HepG2 (cell line): ENCODE data around the gene ROBO3. TPM values are rescaled to one million over a fixed set of nuclear protein-coding genes. Genes with fewer than 3 reads are reported as not detected.

Experiments used
- CEBPB ChIP-seq: IDR thresholded peaks from 2 replicates; pipeline ENCODE4 v1.6.1; 2011; ENCODE audit warnings: low read depth, low read length, improper control_type of control experiment, borderline replicate concordance
- GLI4 ChIP-seq: sonication (generic); formaldehyde crosslinking; IDR thresholded peaks from 2 replicates; pipeline ENCODE4 v1.5.1; 2020; ENCODE audit warnings: missing genetic modification reagents, mild to moderate bottlenecking, moderate library complexity, borderline replicate concordance
- HHEX ChIP-seq: IDR thresholded peaks from 2 replicates; pipeline ENCODE4 v1.6.1; 2016; ENCODE audit warnings: control low read depth
- KDM5A ChIP-seq: fragments of 200-600 bp; sonication (generic); IDR thresholded peaks from 2 replicates; pipeline ENCODE4 v1.7.0; 2018; ENCODE audit warnings: antibody characterized with exemption, mild to moderate bottlenecking, low read length, borderline replicate concordance
- KDM6A ChIP-seq: IDR thresholded peaks from 2 replicates; pipeline ENCODE4 v1.6.1; 2016; ENCODE audit warnings: low read depth
- PCBP1 ChIP-seq: fragments of 200-400 bp; formaldehyde crosslinking; IDR thresholded peaks from 2 replicates; pipeline ENCODE4 v1.6.1; 2017; ENCODE audit warnings: mild to moderate bottlenecking, low read depth, low read length, borderline replicate concordance
- PITX1 ChIP-seq: sonication (generic); formaldehyde crosslinking; IDR thresholded peaks from 2 replicates; pipeline ENCODE4 v1.5.1; 2020; ENCODE audit warnings: mild to moderate bottlenecking, missing genetic modification reagents
- ZNF382 ChIP-seq: sonication (generic); formaldehyde crosslinking; IDR thresholded peaks from 2 replicates; pipeline ENCODE4 v1.5.0; 2020; ENCODE audit warnings: missing genetic modification reagents, mild to moderate bottlenecking, borderline replicate concordance
- ZNF496 ChIP-seq: sonication (generic); formaldehyde crosslinking; IDR thresholded peaks from 2 replicates; pipeline ENCODE4 v1.8.1; 2023; ENCODE audit warnings: mild to moderate bottlenecking, moderate library complexity, missing genetic modification reagents; ENCODE audit not compliant: insufficient replicate concordance
- ZNF550 ChIP-seq: sonication (generic); formaldehyde crosslinking; IDR thresholded peaks from 2 replicates; pipeline ENCODE4 v1.4.0; 2020; ENCODE audit warnings: mild to moderate bottlenecking, missing genetic modification reagents, borderline replicate concordance
- ZNF570 ChIP-seq: sonication (generic); formaldehyde crosslinking; IDR thresholded peaks from 2 replicates; pipeline ENCODE4 v1.4.0; 2020; ENCODE audit warnings: mild to moderate bottlenecking, missing genetic modification reagents, borderline replicate concordance
- polyA plus RNA-seq, 8 experiments: library from polyadenylated mRNA; depleted of rRNA in 3 of 8; stranded (reverse) in 7 of 8; unstranded in 1 of 8; fragments of >200 nt; fragmentation: Illumina TruSeq in 4 of 8; extraction: Trizol in 4 of 8; gene quantifications; 2 replicates each; pipeline versions ENCODE4 v1.2.1 to v1.2.3, GENCODE V29; 2011 to 2016; ENCODE audit warnings: low read depth in 4 of 8, missing spikeins in 1 of 8, mixed read lengths in 1 of 8; ENCODE audit not compliant: insufficient read depth in 1 of 8
- total RNA-seq, 5 experiments: library from RNA; depleted of rRNA; stranded (reverse); fragments of >200 nt; fragmentation: Illumina TruSeq; extraction: Trizol; gene quantifications; 2 replicates each; pipeline ENCODE4 v1.2.3, GENCODE V29; 2016; ENCODE audit warnings: low read depth in 1 of 5
- TF ChIP-seq, protein P1 (sequence below): sonication (generic); formaldehyde crosslinking; IDR thresholded peaks from 2 replicates; pipeline ENCODE4 v1.4.0; 2020; ENCODE audit warnings: mild to moderate bottlenecking, missing genetic modification reagents
- TF ChIP-seq, protein P2 (sequence below): IDR thresholded peaks from 2 replicates; pipeline ENCODE4 v1.6.1; 2012; ENCODE audit warnings: low read length, improper control_type of control experiment
- TF ChIP-seq, protein P3 (sequence below): IDR thresholded peaks from 2 replicates; pipeline ENCODE4 v1.6.1; 2016; ENCODE audit warnings: control low read depth
- TF ChIP-seq, protein P4 (sequence below): sonication (generic); formaldehyde crosslinking; IDR thresholded peaks from 2 replicates; pipeline ENCODE4 v1.5.1; 2020; ENCODE audit warnings: mild to moderate bottlenecking, missing genetic modification reagents
- TF ChIP-seq, protein P5 (sequence below): sonication (generic); formaldehyde crosslinking; IDR thresholded peaks from 2 replicates; pipeline ENCODE4 v1.9.0; 2021; ENCODE audit warnings: missing genetic modification reagents, borderline replicate concordance

ROBO3 gene
- total and polyA plus RNA-seq, 2 of the 13 experiments (the other 11 are each of a cell fraction or from before 2014, with no cell fraction given), result 0.07 to 2.4 TPM

DNA sequence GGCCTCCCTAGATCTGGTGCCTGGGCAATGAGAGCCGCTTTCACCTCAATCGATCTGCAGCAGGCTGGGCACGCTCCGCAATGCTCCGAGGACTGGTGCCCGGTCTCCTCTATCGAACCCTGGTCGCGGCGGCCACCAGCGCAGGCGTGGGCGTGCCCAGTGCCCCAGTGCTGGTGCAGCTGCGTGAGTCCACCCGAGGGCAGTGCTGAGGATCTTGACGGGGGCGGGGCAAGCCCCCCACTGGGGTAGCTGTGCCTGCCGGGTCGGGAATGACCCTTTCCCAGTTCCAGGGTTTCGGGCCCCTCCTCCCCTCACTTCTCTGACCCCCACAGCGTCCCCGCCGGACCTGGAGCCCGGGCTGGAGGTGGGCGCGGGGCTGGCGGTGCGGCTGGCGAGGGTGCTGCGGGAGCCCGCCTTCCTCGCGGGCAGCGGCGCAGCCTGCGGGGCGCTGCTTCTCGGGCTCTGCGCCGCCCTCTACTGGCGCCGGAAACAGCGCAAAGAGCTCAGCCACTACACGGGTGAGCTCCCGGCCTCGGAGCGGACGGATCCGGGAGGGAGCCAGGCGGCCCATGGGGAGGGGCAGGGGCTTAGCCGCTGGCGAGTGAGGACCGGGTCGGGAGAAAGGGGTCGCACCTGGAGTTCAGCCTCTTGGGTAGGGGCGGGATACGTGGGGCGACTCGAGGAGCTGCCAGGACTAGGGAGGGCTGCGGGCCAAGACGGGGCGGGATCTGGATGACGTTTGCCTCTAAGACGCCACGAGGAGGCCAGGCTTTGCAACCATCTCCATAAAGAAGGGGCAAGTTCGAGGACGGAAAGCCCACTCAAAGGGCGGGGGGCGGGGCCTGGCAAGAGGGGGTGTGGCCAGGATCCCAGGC lies 10.9 kb downstream of the ROBO3 start (continued):
- TF ChIP-seq, protein P1, sequence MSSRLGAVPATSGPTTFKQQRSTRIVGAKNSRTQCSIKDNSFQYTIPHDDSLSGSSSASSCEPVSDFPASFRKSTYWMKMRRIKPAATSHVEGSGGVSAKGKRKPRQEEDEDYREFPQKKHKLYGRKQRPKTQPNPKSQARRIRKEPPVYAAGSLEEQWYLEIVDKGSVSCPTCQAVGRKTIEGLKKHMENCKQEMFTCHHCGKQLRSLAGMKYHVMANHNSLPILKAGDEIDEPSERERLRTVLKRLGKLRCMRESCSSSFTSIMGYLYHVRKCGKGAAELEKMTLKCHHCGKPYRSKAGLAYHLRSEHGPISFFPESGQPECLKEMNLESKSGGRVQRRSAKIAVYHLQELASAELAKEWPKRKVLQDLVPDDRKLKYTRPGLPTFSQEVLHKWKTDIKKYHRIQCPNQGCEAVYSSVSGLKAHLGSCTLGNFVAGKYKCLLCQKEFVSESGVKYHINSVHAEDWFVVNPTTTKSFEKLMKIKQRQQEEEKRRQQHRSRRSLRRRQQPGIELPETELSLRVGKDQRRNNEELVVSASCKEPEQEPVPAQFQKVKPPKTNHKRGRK (CRISPR knock-in tag), result 0 out of 2 replicates have a peak, but pooled peaks have one; percentile 30
- TF ChIP-seq CEBPB (no peak), PITX1 (CRISPR knock-in tag) (peak; percentile 57; the same call in 1 of the 2 replicates), HHEX (no peak), KDM6A (no peak), KDM5A (no peak), GLI4 (CRISPR knock-in tag) (no peak), PCBP1 (no peak), ZNF550 (CRISPR knock-in tag) (no peak), ZNF496 (no peak), ZNF382 (CRISPR knock-in tag) (no peak), ZNF570 (CRISPR knock-in tag) (no peak)
- TF ChIP-seq, protein P2, sequence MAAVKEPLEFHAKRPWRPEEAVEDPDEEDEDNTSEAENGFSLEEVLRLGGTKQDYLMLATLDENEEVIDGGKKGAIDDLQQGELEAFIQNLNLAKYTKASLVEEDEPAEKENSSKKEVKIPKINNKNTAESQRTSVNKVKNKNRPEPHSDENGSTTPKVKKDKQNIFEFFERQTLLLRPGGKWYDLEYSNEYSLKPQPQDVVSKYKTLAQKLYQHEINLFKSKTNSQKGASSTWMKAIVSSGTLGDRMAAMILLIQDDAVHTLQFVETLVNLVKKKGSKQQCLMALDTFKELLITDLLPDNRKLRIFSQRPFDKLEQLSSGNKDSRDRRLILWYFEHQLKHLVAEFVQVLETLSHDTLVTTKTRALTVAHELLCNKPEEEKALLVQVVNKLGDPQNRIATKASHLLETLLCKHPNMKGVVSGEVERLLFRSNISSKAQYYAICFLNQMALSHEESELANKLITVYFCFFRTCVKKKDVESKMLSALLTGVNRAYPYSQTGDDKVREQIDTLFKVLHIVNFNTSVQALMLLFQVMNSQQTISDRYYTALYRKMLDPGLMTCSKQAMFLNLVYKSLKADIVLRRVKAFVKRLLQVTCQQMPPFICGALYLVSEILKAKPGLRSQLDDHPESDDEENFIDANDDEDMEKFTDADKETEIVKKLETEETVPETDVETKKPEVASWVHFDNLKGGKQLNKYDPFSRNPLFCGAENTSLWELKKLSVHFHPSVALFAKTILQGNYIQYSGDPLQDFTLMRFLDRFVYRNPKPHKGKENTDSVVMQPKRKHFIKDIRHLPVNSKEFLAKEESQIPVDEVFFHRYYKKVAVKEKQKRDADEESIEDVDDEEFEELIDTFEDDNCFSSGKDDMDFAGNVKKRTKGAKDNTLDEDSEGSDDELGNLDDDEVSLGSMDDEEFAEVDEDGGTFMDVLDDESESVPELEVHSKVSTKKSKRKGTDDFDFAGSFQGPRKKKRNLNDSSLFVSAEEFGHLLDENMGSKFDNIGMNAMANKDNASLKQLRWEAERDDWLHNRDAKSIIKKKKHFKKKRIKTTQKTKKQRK, result no peak
- TF ChIP-seq, protein P3, sequence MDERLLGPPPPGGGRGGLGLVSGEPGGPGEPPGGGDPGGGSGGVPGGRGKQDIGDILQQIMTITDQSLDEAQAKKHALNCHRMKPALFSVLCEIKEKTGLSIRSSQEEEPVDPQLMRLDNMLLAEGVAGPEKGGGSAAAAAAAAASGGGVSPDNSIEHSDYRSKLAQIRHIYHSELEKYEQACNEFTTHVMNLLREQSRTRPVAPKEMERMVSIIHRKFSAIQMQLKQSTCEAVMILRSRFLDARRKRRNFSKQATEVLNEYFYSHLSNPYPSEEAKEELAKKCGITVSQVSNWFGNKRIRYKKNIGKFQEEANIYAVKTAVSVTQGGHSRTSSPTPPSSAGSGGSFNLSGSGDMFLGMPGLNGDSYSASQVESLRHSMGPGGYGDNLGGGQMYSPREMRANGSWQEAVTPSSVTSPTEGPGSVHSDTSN (CRISPR knock-in tag), result no peak
- TF ChIP-seq, protein P4, sequence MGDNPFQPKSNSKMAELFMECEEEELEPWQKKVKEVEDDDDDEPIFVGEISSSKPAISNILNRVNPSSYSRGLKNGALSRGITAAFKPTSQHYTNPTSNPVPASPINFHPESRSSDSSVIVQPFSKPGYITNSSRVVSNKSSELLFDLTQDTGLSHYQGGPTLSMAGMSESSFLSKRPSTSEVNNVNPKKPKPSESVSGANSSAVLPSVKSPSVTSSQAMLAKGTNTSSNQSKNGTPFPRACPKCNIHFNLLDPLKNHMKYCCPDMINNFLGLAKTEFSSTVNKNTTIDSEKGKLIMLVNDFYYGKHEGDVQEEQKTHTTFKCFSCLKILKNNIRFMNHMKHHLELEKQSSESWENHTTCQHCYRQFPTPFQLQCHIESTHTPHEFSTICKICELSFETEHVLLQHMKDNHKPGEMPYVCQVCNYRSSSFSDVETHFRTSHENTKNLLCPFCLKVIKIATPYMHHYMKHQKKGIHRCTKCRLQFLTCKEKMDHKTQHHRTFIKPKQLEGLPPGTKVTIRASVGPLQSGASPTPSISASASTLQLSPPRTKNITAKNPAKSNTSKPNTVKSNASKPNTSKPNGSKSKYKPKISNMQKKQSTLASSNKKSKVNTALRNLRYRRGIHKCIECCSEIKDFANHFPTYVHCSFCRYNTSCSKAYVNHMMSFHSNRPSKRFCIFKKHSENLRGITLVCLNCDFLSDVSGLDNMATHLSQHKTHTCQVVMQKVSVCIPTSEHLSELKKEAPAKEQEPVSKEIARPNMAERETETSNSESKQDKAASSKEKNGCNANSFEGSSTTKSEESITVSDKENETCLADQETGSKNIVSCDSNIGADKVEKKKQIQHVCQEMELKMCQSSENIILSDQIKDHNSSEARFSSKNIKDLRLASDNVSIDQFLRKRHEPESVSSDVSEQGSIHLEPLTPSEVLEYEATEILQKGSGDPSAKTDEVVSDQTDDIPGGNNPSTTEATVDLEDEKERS, result no peak
- TF ChIP-seq, protein P5, sequence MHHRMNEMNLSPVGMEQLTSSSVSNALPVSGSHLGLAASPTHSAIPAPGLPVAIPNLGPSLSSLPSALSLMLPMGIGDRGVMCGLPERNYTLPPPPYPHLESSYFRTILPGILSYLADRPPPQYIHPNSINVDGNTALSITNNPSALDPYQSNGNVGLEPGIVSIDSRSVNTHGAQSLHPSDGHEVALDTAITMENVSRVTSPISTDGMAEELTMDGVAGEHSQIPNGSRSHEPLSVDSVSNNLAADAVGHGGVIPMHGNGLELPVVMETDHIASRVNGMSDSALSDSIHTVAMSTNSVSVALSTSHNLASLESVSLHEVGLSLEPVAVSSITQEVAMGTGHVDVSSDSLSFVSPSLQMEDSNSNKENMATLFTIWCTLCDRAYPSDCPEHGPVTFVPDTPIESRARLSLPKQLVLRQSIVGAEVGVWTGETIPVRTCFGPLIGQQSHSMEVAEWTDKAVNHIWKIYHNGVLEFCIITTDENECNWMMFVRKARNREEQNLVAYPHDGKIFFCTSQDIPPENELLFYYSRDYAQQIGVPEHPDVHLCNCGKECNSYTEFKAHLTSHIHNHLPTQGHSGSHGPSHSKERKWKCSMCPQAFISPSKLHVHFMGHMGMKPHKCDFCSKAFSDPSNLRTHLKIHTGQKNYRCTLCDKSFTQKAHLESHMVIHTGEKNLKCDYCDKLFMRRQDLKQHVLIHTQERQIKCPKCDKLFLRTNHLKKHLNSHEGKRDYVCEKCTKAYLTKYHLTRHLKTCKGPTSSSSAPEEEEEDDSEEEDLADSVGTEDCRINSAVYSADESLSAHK (CRISPR knock-in tag), result no peak
